GM13977 (cell line): ENCODE results near the gene TRA2A.
A peak's percentile ranks its signal among the peaks of the same experiment; 100 is the strongest.

Experiments
- DNase-seq: peaks from one replicate; pipeline ENCODE4 v3.0.0; 2012; ENCODE audit warnings: low spot score
- in situ Hi-C: fragments of 300-500 bp; cut with MboI; formaldehyde crosslinking; loops from one replicate; pipeline ENCODE4 v1.12.0; 2022; ENCODE audit warnings: low sequenced_read_pairs, low pct_unique_long_range_greater_than_20kb, mixed read lengths, inconsistent platforms; ENCODE audit not compliant: unreplicated experiment
- TF ChIP-seq, protein P1 (sequence below): IDR thresholded peaks from 2 replicates; pipeline ENCODE4 v1.5.1; 2012; ENCODE audit warnings: mild to moderate bottlenecking, control low read depth; ENCODE audit not compliant: insufficient read depth; ENCODE audit errors: extremely low read depth, missing control alignments

TRA2A gene

DNA sequence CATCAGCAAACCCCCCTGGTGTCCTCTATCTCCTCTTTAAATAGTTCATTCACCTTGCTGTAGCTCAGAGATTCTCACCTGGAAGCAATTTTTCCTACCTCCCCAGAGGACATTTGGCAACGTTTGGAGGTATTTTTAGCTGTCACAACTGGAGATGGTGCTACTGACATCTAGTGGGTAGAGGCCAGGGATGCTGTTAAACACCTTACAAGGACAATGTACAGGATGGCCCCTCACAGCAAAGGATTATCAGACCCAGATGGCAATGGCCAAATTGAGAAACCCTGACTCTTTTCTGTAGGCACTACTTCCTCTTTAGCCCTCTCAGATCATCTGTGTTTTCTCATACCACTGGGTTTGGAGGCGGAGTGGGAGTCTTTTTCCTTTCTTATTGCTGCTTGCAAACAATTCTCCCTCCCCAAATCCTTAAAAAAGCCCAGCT lies 13.2 kb upstream of the TRA2A start:
- in situ Hi-C loops, result no loop called here
- TF ChIP-seq, protein P1, sequence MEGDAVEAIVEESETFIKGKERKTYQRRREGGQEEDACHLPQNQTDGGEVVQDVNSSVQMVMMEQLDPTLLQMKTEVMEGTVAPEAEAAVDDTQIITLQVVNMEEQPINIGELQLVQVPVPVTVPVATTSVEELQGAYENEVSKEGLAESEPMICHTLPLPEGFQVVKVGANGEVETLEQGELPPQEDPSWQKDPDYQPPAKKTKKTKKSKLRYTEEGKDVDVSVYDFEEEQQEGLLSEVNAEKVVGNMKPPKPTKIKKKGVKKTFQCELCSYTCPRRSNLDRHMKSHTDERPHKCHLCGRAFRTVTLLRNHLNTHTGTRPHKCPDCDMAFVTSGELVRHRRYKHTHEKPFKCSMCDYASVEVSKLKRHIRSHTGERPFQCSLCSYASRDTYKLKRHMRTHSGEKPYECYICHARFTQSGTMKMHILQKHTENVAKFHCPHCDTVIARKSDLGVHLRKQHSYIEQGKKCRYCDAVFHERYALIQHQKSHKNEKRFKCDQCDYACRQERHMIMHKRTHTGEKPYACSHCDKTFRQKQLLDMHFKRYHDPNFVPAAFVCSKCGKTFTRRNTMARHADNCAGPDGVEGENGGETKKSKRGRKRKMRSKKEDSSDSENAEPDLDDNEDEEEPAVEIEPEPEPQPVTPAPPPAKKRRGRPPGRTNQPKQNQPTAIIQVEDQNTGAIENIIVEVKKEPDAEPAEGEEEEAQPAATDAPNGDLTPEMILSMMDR, result peak; percentile 48
- peak; percentile 31 for DNase-seq

DNA sequence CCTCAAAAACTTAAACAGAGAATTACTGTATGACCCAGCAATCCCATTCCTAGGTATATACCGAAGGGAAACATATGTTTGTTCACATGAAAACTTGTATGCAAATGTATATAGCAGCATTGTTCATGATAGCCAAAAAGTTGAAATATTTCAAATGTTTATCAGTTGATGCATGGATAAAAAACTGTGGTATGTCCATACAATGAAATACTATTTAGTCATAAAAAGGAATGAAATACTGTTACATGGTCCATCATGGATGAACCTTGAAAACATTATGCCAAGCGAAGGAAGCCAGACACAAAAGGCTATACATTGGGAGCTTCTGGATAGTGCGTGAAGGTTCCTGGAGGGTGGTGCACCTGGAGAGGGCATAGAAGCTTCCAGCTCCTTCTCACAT lies 11.0 kb upstream of the TRA2A start:
- DNase-seq, result no peak
- TF ChIP-seq, protein P1, result no peak
- in situ Hi-C loops, result no loop called here

DNA sequence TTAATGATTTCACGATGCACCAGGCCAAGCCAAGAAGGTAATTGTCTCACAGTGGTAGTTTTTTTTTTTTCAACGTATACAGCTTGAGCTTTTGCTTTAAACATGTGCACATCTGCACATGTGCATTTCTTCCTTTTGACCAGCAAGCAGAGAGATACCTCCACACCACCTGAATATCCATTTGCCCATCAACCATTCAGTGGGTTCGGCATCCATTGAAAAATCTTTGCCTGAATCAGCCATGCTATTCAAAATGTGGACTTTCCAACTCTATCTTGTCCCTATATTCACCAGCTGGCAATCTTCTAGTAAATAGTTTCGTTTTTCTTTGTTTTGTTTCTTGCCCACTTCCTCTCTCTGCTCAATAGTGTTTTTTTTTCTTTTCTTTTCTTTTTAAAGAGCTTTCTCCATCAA lies 7.7 kb upstream of the TRA2A start:
- no peak for DNase-seq
- in situ Hi-C loops, result no loop called here
- TF ChIP-seq, protein P1, result no peak

DNA sequence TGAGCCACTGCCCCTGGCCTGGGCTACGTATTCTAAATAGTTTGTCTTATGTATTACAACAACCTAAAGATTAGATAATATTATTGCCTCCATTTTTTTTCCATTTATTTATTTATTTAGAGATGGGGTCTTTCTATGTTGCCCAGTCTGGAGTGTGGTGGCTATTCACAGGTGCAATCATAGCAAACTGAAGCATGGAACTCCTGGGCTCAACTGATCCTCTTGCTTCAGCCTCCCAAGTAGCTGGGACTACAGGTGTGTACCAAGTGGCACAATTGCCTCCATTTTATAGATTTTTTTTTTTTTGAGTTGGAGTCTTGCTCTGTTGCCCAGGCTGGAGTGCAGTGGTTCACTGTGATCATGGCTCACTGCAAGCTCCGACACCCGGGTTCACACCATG lies 6.5 kb upstream of the TRA2A start:
- in situ Hi-C loops, result no loop called here
- no peak for DNase-seq
- TF ChIP-seq, protein P1, result no peak

DNA sequence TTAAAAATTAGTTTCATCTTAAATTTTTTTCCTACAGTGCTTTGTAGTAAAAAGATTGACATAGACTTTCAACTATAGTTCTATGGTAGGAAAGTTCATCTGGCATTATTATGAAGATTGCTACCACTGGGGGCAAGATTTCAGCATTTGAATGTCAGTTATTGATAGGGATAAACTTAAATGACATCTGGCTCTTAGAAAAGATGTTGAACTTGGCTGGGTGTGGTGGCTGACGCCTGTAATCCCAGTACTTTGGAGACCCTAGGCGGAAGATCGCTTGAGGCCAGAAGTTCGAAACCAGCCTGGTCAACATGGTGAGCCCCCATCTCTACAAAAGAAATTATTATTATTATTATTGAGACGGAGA lies 1.4 kb upstream of the TRA2A start:
- in situ Hi-C loops, result no loop called here
- DNase-seq, result no peak
- TF ChIP-seq, protein P1, result no peak

DNA sequence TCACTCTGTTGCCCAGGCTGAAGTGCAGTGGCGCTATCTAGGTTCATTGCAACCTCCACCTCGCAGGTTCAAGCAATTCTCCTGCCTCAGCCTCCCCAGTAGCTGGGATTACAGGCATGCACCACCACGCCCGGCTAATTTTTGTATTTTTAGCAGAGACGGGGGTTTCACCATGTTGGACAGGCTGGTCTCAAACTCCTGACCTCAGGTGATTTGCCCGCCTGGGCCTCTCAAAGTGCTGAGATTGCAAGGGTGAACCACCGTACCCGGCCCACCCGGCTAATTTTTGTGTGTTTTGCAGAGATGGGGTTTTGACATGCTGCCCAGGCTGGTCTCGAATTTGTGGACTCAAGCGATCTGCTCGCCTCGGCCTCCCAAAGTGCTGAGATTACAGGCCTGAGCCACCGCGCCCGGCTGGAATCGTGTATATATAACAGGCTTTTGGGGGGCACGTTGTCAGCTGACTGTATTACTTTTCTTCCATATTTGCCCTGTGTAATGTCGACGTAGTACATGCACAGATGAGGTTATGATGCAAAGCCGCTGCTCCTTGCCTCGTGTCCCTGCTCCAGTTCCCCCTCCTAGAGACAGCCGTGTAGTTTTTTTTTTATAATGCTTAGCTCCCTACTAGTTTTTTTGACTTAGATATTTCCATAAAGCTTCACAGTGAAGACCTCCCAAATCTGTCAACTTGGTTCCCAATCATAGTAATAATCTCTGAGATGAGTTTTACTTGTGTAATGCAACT lies 883 bp upstream of the TRA2A start:
- in situ Hi-C loops, result no loop called here
- TF ChIP-seq, protein P1, result no peak
- no peak for DNase-seq
